ENCODE measurements around the gene HYDIN. TPM values are rescaled to one million over a fixed set of nuclear protein-coding genes. Genes with fewer than 3 reads are reported as not detected.

The HYDIN gene
- total RNA-seq, 4 donors from 2014 or later: 0.40 to 1.1 (median 0.47) TPM; not detected in 1

- 82% methylated on average over 8 of the region's 8 CpGs for WGBS
- no peak for DNase-seq (ENCODE audit: low spot score in 2 of 2)
- Histone ChIP-seq H3K4me1 (peaks cover 32% of the 10 kb centered on the region), H3K27ac (no peak overlapping the region), H3K27me3 (no peaks in the 10 kb centered on the region), H3K9me3 (no peaks in the 10 kb centered on the region), H3K36me3 (peaks cover 46% of the 10 kb centered on the region), H3K4me3 (no peak overlapping the region)
- TF ChIP-seq, protein P1, sequence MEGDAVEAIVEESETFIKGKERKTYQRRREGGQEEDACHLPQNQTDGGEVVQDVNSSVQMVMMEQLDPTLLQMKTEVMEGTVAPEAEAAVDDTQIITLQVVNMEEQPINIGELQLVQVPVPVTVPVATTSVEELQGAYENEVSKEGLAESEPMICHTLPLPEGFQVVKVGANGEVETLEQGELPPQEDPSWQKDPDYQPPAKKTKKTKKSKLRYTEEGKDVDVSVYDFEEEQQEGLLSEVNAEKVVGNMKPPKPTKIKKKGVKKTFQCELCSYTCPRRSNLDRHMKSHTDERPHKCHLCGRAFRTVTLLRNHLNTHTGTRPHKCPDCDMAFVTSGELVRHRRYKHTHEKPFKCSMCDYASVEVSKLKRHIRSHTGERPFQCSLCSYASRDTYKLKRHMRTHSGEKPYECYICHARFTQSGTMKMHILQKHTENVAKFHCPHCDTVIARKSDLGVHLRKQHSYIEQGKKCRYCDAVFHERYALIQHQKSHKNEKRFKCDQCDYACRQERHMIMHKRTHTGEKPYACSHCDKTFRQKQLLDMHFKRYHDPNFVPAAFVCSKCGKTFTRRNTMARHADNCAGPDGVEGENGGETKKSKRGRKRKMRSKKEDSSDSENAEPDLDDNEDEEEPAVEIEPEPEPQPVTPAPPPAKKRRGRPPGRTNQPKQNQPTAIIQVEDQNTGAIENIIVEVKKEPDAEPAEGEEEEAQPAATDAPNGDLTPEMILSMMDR (IDR thresholded peaks at IDR 0.05): no peak
- TF ChIP-seq POLR2AphosphoS5 (IDR thresholded peaks at IDR 0.05): no peak
- TF ChIP-seq EP300 (IDR thresholded peaks at IDR 0.05): no peak
- no peak for TF ChIP-seq POLR2A (IDR thresholded peaks at IDR 0.05)
Measured at GRCh38 chr16:70769761-70770160, 460.8 kb downstream of the HYDIN start.

GRCh38 chr16:70769131-70769530, 461.4 kb downstream of the HYDIN start:
- H3K27me3 ChIP-seq: no peaks in the 10 kb centered on the region
- 66% methylated on average over 7 of the region's 8 CpGs for WGBS
- no peaks in the 10 kb centered on the region for H3K9me3 ChIP-seq
- DNase-seq (ENCODE audit: low spot score in 2 of 2): no peak
- H3K27ac ChIP-seq: no peak overlapping the region
- TF ChIP-seq, protein P1 (IDR thresholded peaks at IDR 0.05): no peak
- TF ChIP-seq POLR2AphosphoS5 (IDR thresholded peaks at IDR 0.05) (no peak), EP300 (IDR thresholded peaks at IDR 0.05) (no peak), POLR2A (IDR thresholded peaks at IDR 0.05) (no peak)
- no peak overlapping the region for H3K4me3 ChIP-seq
- H3K4me1 ChIP-seq: peaks cover 32% of the 10 kb centered on the region
- H3K36me3 ChIP-seq: peaks cover 44% of the 10 kb centered on the region

DNA sequence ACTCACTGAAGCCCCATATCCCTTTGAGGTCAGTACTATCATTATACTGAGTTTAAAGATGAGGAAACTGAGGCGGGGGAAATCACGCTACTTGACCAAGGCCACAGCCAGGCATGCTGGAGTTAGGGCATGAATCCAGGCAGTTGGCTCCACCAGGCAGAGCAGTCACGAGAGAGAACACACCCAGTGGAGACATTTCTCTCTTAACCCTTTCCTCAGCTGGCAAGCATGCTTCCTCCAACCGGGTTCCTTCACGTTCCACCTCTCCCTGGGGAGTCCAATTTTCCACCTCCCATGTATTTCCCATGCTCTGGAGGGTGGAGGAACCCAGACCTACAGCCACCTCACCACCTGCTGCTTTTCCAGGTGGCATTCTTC, 462.3 kb downstream of the HYDIN start:
- Histone ChIP-seq H3K36me3 (peaks cover 35% of the 10 kb centered on the region), H3K4me1 (peaks cover 32% of the 10 kb centered on the region), H3K9me3 (no peaks in the 10 kb centered on the region), H3K27me3 (no peaks in the 10 kb centered on the region), H3K27ac (peak overlapping the region; percentile 0), H3K4me3 (no peak overlapping the region)
- TF ChIP-seq POLR2A (IDR thresholded peaks at IDR 0.05) (no peak), POLR2AphosphoS5 (IDR thresholded peaks at IDR 0.05) (no peak), EP300 (IDR thresholded peaks at IDR 0.05) (no peak)
- TF ChIP-seq, protein P1 (IDR thresholded peaks at IDR 0.05): no peak
- no peak for DNase-seq (ENCODE audit: low spot score in 2 of 2)
- WGBS: 41% methylated on average over 5 of the region's 5 CpGs

- peaks cover 35% of the 10 kb centered on the region for H3K36me3 ChIP-seq
- H3K4me1 ChIP-seq: peaks cover 32% of the 10 kb centered on the region
- no peak for DNase-seq (ENCODE audit: low spot score in 2 of 2)
- H3K9me3 ChIP-seq: no peaks in the 10 kb centered on the region
- H3K27ac ChIP-seq: peak overlapping the region; percentile 0
- H3K4me3 ChIP-seq: no peak overlapping the region
- TF ChIP-seq, protein P1 (IDR thresholded peaks at IDR 0.05): no peak
- no peak for TF ChIP-seq EP300 (IDR thresholded peaks at IDR 0.05)
- no peak for TF ChIP-seq POLR2A (IDR thresholded peaks at IDR 0.05)
- TF ChIP-seq POLR2AphosphoS5 (IDR thresholded peaks at IDR 0.05): no peak
- 48% methylated on average over 4 of the region's 4 CpGs for WGBS
- H3K27me3 ChIP-seq: no peaks in the 10 kb centered on the region
Measured at GRCh38 chr16:70767377-70768202, 462.9 kb downstream of the HYDIN start.

DNA sequence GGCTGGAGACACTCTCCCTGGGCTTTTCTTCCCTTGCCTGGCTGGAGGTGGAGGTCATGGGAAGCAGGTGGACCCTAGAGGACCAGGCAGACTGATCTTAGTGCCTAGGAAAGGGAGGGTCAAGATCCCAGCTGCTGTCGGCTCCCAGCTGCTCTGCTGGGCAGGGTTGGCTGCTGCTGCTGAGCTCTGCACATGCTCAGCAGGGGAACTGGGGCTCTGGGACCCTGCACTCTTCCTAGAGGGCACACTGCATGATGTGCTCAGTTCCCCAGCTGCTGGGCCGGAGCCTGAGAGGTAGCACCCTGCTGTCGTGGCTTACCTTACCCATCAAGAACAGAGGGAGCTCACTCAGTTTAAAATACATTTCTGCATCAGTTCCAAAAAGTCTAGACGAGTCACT, 463.9 kb downstream of the HYDIN start:
- H3K9me3 ChIP-seq: no peaks in the 10 kb centered on the region
- WGBS: 89% methylated on average over 3 of the region's 4 CpGs
- TF ChIP-seq, protein P1 (IDR thresholded peaks at IDR 0.05): no peak
- TF ChIP-seq EP300 (IDR thresholded peaks at IDR 0.05) (no peak), POLR2A (IDR thresholded peaks at IDR 0.05) (no peak), POLR2AphosphoS5 (IDR thresholded peaks at IDR 0.05) (no peak)
- no peak overlapping the region for H3K27ac ChIP-seq
- peaks cover 35% of the 10 kb centered on the region for H3K36me3 ChIP-seq
- no peak for DNase-seq (ENCODE audit: low spot score in 2 of 2)
- H3K27me3 ChIP-seq: no peaks in the 10 kb centered on the region
- H3K4me1 ChIP-seq: peaks cover 33% of the 10 kb centered on the region
- no peak overlapping the region for H3K4me3 ChIP-seq

Measured in suprapubic skin (tissue), 4 donors.